Tibial nerve (tissue), 3 donors: ENCODE results near the gene TNKS1BP1.
"Not testable (repeated sequence)": the region's sequence is repeated elsewhere in the genome, so short reads cannot be mapped to it uniquely, and the experiment has no call there.

ENCODE experiments used
- CTCF ChIP-seq, 5 experiments: fragments of 200-600 bp in 3 of 5; fragments of 450-650 bp in 2 of 5; sonication (generic) in 3 of 5; IDR thresholded peaks; one replicate each; pipeline ENCODE4 v1.5.1; 2016 to 2019; ENCODE audit warnings: antibody characterized with exemption in 5 of 5, mild to moderate bottlenecking in 3 of 5, moderate library complexity in 2 of 5
- POLR2A ChIP-seq, 2 donors: fragments of 450-650 bp; IDR thresholded peaks; one replicate each; pipeline ENCODE4 v1.6.1; 2017; ENCODE audit warnings: antibody characterized with exemption in 2 of 2, mild to moderate bottlenecking in 2 of 2, moderate library complexity in 2 of 2

DNA sequence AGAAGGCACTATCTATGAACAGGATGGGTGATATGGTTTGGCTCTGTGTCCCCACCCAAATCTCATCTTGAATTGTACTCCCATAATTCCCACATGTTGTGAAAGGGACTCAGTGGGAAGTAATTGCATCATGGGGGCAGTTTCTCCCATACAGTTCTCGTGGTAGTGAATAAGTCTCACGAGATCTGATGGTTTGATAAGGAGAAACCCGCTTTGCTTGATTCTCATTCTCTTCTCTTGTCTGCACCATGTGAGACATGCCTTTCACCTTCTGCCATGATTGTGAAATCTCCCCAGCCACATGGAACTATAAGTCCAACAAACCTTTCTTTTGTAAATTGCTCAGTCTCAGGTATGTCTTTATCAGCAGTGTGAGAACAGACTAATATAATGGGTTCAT, 28.5 kb downstream of the TNKS1BP1 start:
- not testable (repeated sequence) for TF ChIP-seq POLR2A, CTCF (IDR thresholded peaks at IDR 0.05)
